ENCODE data around the gene TMEM132E.

TMEM132E gene

GRCh38 chr17:34680151-34680550 is 100.8 kb downstream of the TMEM132E start:
- no peak overlapping the region for H3K9ac ChIP-seq (ENCODE audit: low read depth, low read length)
- ATAC-seq (ENCODE audit: insufficient read depth, low read depth): no peak
- H3K9me3 ChIP-seq (ENCODE audit: insufficient read depth, low read length, severe bottlenecking): no peaks in the 10 kb centered on the region
- no peak for TF ChIP-seq EZH2 (IDR thresholded peaks at IDR 0.05; ENCODE audit: borderline replicate concordance, low read depth, low read length, severe bottlenecking)
- no peak overlapping the region for H2AFZ ChIP-seq (ENCODE audit: low read depth, low read length)
- no peaks in the 10 kb centered on the region for H3K4me1 ChIP-seq (ENCODE audit: insufficient read depth, low read length)
- no peaks in the 10 kb centered on the region for H3K36me3 ChIP-seq (ENCODE audit: insufficient read depth, low read length)
- H3K4me3 ChIP-seq (ENCODE audit: low read depth in 1 of 2, low read length in 2 of 2): no peak overlapping the region
- peaks cover 2% of the 10 kb centered on the region; the same call in 1 of the 2 replicates for H4K20me1 ChIP-seq (ENCODE audit: insufficient read depth, low read length)
- no peaks in the 10 kb centered on the region for H3K27me3 ChIP-seq (ENCODE audit: insufficient read depth, low read length, poor library complexity)
- H3K27ac ChIP-seq (ENCODE audit: low read length): no peak overlapping the region
- H3K4me2 ChIP-seq (ENCODE audit: insufficient read depth, low read length): no peak overlapping the region
- no peak for DNase-seq
- H3K79me2 ChIP-seq (ENCODE audit: insufficient read depth, low read length): no peaks in the 10 kb centered on the region

GRCh38 chr17:34682305-34682704 is 102.9 kb downstream of the TMEM132E start:
- Histone ChIP-seq H3K4me2 (ENCODE audit: insufficient read depth, low read length) (no peak overlapping the region), H3K4me3 (ENCODE audit: low read depth in 1 of 2, low read length in 2 of 2) (no peak overlapping the region), H2AFZ (ENCODE audit: low read depth, low read length) (no peak overlapping the region), H3K9ac (ENCODE audit: low read depth, low read length) (no peak overlapping the region), H3K36me3 (ENCODE audit: insufficient read depth, low read length) (no peaks in the 10 kb centered on the region), H4K20me1 (ENCODE audit: insufficient read depth, low read length) (no peaks in the 10 kb centered on the region), H3K9me3 (ENCODE audit: insufficient read depth, low read length, severe bottlenecking) (no peaks in the 10 kb centered on the region), H3K79me2 (ENCODE audit: insufficient read depth, low read length) (no peaks in the 10 kb centered on the region), H3K27ac (ENCODE audit: low read length) (no peak overlapping the region), H3K4me1 (ENCODE audit: insufficient read depth, low read length) (no peaks in the 10 kb centered on the region), H3K27me3 (ENCODE audit: insufficient read depth, low read length, poor library complexity) (no peaks in the 10 kb centered on the region)
- DNase-seq (no peak), ATAC-seq (ENCODE audit: insufficient read depth, low read depth) (no peak)
- TF ChIP-seq CTCF (IDR thresholded peaks at IDR 0.05; ENCODE audit: borderline replicate concordance, extremely low read depth, low read length, poor library complexity, severe bottlenecking): no peak
- TF ChIP-seq EZH2 (IDR thresholded peaks at IDR 0.05; ENCODE audit: borderline replicate concordance, low read depth, low read length, severe bottlenecking): no peak

GRCh38 chr17:34683390-34683789 is 104.0 kb downstream of the TMEM132E start:
- Histone ChIP-seq H3K27me3 (ENCODE audit: insufficient read depth, low read length, poor library complexity) (no peaks in the 10 kb centered on the region), H3K4me1 (ENCODE audit: insufficient read depth, low read length) (no peaks in the 10 kb centered on the region), H3K36me3 (ENCODE audit: insufficient read depth, low read length) (no peaks in the 10 kb centered on the region), H3K27ac (ENCODE audit: low read length) (no peak overlapping the region), H3K79me2 (ENCODE audit: insufficient read depth, low read length) (no peaks in the 10 kb centered on the region), H3K4me2 (ENCODE audit: insufficient read depth, low read length) (no peak overlapping the region), H2AFZ (ENCODE audit: low read depth, low read length) (no peak overlapping the region), H3K9ac (ENCODE audit: low read depth, low read length) (no peak overlapping the region), H3K4me3 (ENCODE audit: low read depth in 1 of 2, low read length in 2 of 2) (no peak overlapping the region), H4K20me1 (ENCODE audit: insufficient read depth, low read length) (no peaks in the 10 kb centered on the region), H3K9me3 (ENCODE audit: insufficient read depth, low read length, severe bottlenecking) (no peaks in the 10 kb centered on the region)
- TF ChIP-seq CTCF (IDR thresholded peaks at IDR 0.05; ENCODE audit: borderline replicate concordance, extremely low read depth, low read length, poor library complexity, severe bottlenecking) (no peak), EZH2 (IDR thresholded peaks at IDR 0.05; ENCODE audit: borderline replicate concordance, low read depth, low read length, severe bottlenecking) (no peak)
- no peak for ATAC-seq (ENCODE audit: insufficient read depth, low read depth)
- DNase-seq: no peak
